Jurkat, Clone E6-1 (cell line): Measurements from ENCODE around the gene MFN2.
"Not testable (repeated sequence)": the region's sequence is repeated elsewhere in the genome, so short reads cannot be mapped to it uniquely, and the experiment has no call there.

Experiments used
- DNase-seq: peaks from one replicate; pipeline ENCODE4 v3.0.0-alpha.2; 2011; ENCODE audit warnings: low read depth, low spot score
- H3K4me3 ChIP-seq: 2 replicates; pipeline ENCODE4 v1.5.1; 2011; ENCODE audit warnings: mild to moderate bottlenecking, low read length, control low read depth, moderate library complexity

Gene MFN2

DNA sequence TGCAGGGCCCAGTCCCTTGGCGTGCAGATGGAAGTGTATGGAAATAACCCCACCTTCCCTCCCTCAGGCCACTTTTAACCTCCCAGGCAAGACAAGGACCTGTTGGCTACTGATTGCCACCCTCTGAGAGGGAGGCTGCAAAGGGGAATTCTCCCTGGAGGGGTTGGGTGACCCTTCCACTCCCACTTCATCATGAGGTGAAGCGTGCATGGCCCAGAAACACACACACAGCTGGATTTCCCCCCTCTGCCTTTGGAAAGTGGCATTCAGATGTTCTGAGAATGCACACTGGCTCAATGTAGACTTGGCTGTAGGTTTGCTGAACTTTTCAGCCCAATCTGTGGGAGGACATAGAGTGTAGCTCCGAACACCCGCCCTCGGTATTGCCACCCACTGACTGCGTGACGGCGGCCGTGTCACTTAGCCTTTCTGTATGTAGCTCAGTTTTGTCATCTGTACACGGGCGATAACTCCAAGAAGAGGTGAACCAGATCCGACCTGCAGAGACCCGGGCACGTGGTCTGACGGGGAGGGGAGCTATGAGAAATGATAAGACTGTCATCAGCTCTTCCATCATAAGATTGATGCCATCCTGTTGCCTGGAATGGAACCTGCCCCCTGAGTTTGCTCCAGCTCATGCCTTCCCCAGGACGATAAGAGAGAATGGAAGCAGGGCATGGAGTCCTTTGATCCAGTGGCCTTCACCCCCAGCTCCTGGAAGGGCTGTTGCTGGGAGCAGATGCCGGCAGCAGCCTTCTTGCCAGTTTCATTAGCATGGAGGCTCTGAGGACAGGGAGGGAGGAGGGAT, 58.3 kb downstream of the MFN2 start:
- no peak for DNase-seq
- H3K4me3 ChIP-seq: no peak overlapping the region

GRCh38 chr1:12039164-12039525, 58.9 kb downstream of the MFN2 start:
- no peak for DNase-seq
- no peak overlapping the region for H3K4me3 ChIP-seq

GRCh38 chr1:12039824-12040456, 59.7 kb downstream of the MFN2 start:
- H3K4me3 ChIP-seq, DNase-seq: not testable (repeated sequence)

DNA sequence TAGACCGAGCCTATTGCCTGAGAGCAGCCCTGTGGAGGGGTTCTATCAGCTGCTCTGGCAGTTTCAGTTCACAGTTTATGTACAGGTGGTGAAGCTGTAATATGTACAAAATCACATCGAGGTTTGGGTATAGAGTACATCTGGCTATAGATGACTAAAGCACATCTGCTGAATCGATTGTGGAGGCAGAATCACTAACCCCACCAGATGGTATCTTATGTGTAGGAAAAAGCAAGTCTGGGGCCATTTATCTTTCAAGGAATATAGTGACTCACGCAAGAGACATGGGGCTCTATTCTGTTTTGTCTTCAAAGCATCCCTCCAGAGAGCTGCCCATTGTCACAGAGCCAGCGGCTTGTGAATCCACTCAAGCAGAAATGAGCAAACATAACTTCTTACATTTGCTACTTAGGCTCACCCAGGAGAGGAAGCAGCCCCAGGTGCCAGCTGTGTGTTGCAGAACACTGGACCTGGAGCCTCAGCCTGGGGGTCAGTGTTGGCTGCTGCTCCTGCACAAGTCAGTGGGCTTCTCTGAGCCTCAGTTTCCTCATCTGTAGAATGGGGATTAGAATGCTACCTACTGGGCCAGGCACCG, 60.3 kb downstream of the MFN2 start:
- peak; percentile 30 for DNase-seq
- no peak overlapping the region for H3K4me3 ChIP-seq

DNA sequence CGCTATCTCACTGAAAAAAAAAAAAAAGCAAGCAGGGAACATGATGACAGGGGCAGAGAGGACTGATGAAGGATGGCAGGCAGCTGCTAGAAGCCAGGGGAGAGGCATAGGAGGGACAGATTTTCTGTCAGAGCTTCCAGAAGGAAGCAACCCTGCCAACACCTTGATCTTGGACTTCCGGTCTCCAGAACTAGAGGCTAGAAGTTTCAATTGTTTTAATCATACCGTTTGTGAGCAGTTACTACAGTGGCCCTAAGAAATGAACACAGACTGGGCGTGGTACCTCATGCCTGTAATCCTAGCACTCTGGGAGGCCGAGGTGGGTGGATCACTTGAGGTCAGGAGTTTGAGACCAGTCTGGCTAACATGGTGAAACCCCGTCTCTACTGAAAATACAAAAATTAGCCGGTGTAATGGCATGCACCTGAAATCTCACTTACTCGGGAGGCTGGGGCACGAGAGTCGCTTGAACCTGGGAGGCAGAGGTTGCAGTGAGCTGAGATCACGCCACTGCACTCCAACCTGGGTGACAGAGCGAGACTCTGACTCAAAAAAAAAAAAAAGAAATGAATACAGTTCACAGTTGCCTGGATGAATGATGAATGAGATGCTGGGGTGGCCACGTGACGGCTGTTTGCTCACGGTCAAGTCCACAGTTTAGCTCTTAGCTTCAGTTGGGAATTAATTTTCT, 64.1 kb downstream of the MFN2 start:
- not testable (repeated sequence) for DNase-seq, H3K4me3 ChIP-seq

- DNase-seq: no peak
- H3K4me3 ChIP-seq: no peak overlapping the region
Observed at GRCh38 chr1:12046749-12047119, 66.5 kb downstream of the MFN2 start.

- H3K4me3 ChIP-seq: no peak overlapping the region
- no peak for DNase-seq
Observed at GRCh38 chr1:12047120-12047876, 67.1 kb downstream of the MFN2 start.

DNA sequence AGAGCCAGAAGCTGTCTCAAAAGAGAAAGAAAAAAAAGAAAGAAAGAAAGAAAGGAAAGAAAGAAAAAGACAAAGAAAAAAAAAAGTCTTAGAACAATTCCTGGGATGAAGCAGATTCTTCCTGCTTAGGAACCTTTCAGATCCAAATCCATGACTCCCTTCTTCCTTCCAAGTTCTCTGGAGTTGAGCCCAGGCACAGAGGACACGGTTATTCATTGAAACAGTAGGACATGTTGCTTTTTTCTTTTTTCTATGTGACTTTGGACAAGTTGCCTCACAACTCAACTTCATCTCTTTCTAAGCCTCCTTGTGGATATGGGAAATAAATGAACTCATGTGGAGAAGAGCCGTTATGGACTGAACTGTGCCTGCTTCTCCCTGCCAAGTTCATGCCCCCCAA, 68.1 kb downstream of the MFN2 start:
- no peak for DNase-seq
- no peak overlapping the region for H3K4me3 ChIP-seq

GRCh38 chr1:12049616-12050015, 69.4 kb downstream of the MFN2 start:
- no peak for DNase-seq
- no peak overlapping the region for H3K4me3 ChIP-seq

DNA sequence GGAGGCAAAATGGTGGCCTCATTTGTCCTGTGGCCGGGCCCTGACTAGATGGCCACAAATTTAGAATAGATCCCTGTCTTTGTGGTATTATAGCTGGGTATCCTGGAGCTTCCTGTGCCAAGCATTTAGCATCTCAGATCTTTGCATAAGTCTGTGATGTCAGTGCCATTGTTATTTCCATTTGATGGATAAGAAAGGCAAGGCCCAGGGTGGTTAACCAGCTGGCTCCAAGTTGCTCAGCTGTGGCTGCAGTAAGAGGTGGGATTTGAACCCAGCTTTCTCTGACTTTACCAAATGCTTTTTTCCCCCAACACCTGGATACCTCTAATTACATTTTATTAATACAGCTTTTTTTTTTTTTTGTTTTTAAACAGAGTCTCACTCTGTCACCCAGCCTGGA, 71.1 kb downstream of the MFN2 start:
- H3K4me3 ChIP-seq: no peak overlapping the region
- DNase-seq: no peak

DNA sequence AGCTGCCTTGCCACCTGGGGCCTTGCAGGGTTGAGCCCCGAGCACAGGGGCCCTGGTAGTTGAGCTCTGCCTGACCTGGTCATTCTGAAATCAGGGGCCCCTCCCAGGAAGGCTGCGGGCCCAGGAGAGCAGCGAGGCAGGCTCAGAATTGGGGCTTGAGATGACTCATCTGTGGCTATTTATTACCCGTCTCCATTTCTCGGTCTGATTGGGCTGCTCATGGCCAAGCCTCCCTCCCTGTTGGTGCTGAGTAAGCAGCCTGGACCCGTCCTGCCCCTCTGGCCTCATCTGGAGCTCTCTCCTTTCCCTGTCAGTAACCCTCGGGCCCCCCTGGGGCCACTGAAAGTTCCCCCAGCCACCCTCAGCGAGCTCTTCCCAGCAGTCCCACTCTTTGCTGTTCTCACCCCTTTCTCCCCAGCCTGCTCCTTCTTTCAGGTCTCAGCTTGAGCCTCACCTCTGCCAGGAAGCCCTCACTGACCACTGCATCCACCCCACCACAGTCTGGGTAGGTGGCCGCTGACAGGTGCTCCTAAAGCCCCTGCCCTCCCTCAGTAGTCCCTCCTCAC, 71.8 kb downstream of the MFN2 start:
- H3K4me3 ChIP-seq: no peak overlapping the region
- DNase-seq: no peak

- no peak overlapping the region for H3K4me3 ChIP-seq
- no peak for DNase-seq
Observed at GRCh38 chr1:12052997-12053686, 72.9 kb downstream of the MFN2 start.

DNA sequence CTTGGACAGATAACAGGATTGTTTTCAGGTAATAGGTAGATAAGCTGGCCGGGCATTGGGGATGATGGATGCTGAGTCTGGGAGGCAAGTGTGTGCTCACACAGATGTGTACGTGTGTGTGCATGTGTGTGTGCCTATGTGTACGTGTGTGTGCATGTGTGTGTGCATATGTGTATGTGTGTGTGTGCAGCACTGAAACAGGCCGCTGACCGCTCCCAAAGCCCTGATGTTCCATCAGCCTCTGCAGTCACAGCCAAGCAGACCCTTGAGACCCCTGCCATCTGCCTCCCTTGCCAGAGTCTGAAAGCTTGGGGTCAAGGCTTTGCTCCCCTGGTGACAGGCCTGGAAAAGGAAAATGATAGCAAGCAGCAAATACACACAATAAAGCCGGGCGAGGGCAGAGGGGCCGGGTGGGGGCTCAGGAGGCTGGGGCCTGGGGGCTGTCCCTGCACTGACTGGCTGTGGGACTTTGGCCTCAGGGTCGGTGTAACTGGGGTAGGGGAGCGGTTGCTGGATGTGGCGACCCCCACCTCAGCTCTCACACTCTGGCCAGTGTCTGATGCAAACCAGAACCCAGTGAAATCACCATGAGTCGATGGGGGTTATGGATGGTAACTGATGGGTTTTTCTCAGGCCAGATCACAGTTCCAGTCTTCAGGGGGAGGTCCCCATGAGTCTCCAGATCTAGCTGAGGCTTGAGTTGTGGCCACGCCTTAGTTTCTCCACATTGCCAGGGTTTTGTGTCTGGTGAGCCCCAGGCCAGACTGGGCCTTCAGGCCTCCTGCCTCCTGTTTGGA, 73.7 kb downstream of the MFN2 start:
- H3K4me3 ChIP-seq: no peak overlapping the region
- DNase-seq: no peak

DNA sequence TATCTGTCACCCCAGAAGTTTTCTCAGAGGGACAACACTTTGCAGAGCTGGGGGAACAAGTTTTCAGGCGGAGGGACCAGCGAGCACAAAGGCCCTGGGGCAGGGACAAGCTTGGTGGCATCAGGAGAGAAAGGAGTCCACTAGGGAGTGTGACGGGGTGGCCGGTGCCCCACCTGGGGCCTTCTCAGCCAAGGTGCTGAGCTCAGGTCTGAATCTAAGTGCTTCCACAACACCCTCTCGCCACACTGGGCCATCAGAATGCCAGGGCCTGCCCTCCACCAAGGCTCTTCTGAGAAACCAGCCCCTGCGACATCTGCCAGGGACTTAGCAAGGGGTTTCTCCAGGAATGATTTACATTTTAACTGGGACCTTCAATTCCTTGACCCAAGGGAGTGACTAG, 75.0 kb downstream of the MFN2 start:
- DNase-seq: no peak
- H3K4me3 ChIP-seq: no peak overlapping the region

- no peak for DNase-seq
- no peak overlapping the region for H3K4me3 ChIP-seq
Observed at GRCh38 chr1:12056331-12056841, 76.1 kb downstream of the MFN2 start.

DNA sequence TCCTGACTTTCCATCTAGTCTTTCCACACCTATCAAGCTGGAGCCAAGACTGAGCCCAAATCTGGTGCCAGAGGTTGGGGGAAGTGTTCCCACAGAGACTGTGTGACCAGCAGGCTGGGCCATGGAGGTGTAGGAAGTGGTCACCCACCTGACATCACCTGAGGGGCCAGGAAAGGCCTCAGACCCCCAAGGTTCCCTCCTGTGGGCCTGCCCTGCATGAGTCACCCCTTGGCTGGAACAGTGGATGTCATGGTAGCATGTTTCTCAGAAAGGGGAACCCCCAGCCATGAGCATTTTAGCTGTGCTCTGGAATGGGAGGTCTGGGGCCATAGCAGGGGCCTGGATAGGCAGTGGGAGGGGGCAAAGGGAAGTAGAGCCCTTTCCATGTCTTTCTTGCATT, 77.1 kb downstream of the MFN2 start:
- DNase-seq: no peak
- no peak overlapping the region for H3K4me3 ChIP-seq

DNA sequence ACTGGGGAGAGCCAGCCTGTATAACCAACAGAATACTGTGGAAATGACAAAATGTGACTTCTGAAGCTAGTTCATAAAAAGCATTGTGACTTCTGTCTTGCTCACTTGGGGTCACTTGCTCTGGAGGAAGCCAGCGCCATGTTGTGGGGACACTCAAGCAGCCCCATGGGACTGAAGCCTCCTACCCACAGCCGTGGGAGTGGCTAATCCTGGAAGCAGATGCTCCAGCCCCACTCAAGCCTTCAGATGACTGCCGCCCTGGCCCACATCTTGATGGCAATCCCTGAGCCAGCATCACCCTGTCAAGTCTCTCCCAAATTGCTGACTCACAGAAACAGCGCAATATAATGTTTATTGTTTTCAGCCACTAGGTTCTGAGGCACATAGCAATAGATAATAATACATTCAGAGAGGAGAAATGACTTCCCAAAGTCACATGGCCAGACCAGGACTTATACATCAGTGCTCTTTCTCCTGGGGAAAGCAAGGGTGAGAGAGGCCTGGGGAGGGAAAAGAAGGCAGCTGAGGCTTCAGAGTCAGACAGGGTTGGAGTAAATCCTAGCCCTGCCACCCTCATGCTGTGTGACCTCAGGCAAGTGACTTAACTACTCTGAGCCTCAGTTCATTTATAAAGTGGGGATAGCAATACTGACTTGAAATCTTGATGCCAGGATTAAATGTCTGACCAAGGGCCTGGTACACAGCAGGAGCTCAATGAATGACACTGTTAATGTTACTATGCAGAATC, 77.9 kb downstream of the MFN2 start:
- no peak for DNase-seq
- H3K4me3 ChIP-seq: no peak overlapping the region
